ENCODE data around the gene STIM1.

DNA sequence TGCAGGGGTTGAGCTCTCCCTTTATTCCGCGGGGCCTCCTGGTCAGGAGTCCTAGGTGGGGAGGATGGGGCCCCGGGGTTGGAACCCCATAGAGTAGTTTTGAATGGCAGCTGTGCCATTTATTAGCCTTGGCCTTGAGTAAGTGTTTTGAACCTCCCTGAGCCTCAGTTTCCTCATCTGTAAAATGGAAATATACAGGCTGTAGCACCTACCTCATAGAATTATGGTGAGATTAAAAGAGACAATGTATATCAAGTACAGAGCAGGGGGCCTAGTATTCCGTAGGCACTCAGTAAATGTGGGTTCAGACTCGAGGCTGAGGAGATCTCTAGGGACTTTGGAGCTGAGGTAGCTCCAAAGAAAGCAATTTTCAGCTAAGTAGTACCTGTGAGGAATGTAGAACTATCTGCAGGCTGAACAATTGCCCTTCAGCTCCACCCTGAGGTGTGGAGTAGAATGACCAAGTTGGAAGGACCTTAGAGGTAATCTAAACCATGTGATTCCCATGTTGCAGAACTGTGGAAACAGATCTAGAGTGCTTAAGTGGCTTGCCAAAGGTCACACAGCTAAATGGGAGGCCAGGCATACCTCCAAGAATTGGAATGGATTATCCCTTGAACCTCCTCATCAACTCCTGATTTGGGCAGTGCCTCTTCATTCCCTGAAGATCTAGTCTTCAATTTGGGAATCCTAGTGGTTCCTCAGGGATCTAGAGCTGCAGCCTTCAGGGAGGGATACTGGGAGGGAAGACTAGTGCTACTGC lies 46.4 kb upstream of the STIM1 start:
- TF ChIP-seq TAF1 (IDR thresholded peaks at IDR 0.05; ENCODE audit: borderline replicate concordance, low read depth, low read length) (no peak), POLR2A (IDR thresholded peaks at IDR 0.05; ENCODE audit: low read depth, low read length) (no peak)

All from GM12892 (cell line).